Activated T-helper 2 cell treated with anti-CD3 and anti-CD28 coated beads, Interferon-gamma antibody, Interleukin-2, Interleukin-4, amounts not matched to agents 10 μg/mL and 5 μg/mL and 100 μg/mL, durations not matched to agents 14 hours and 24 hours and 36 hours (primary cell): ENCODE measurements around the gene ITGB2. TPM values are rescaled to one million over a fixed set of nuclear protein-coding genes. Genes with fewer than 3 reads are reported as not detected.

Experiments used
- DNase-seq: peaks from one replicate; pipeline ENCODE4 v3.0.0; 2021; ENCODE audit warnings: low spot score
- H3K27ac Mint-ChIP-seq: one replicate; pipeline ENCODE4 v1.8.0; 2021; ENCODE audit warnings: mixed read lengths
- H3K27me3 Mint-ChIP-seq: one replicate; pipeline ENCODE4 v1.8.0; 2021; ENCODE audit warnings: low read depth, mixed read lengths
- H3K36me3 Mint-ChIP-seq: one replicate; pipeline ENCODE4 v1.8.0; 2021; ENCODE audit warnings: low read depth, mixed read lengths
- H3K4me1 Mint-ChIP-seq: one replicate; pipeline ENCODE4 v1.8.0; 2021; ENCODE audit warnings: low read depth, mixed read lengths
- H3K4me3 Mint-ChIP-seq: one replicate; pipeline ENCODE4 v1.8.0; 2021; ENCODE audit warnings: low read depth, mild to moderate bottlenecking, moderate library complexity, mixed read lengths
- H3K9me3 Mint-ChIP-seq: one replicate; pipeline ENCODE4 v1.8.0; 2021; ENCODE audit warnings: mixed read lengths
- intact Hi-C: fragments of 100-400 bp; cut with micrococcal nuclease; formaldehyde crosslinking; loops from one replicate; pipeline ENCODE4 v1.15.1; 2023
- total RNA-seq: library from RNA; stranded (reverse); gene quantifications from 2 replicates; pipeline ENCODE4 v1.2.3, GENCODE V29; 2022

The ITGB2 gene
- total RNA-seq, 1 donor from 2014 or later: 210 TPM

DNA sequence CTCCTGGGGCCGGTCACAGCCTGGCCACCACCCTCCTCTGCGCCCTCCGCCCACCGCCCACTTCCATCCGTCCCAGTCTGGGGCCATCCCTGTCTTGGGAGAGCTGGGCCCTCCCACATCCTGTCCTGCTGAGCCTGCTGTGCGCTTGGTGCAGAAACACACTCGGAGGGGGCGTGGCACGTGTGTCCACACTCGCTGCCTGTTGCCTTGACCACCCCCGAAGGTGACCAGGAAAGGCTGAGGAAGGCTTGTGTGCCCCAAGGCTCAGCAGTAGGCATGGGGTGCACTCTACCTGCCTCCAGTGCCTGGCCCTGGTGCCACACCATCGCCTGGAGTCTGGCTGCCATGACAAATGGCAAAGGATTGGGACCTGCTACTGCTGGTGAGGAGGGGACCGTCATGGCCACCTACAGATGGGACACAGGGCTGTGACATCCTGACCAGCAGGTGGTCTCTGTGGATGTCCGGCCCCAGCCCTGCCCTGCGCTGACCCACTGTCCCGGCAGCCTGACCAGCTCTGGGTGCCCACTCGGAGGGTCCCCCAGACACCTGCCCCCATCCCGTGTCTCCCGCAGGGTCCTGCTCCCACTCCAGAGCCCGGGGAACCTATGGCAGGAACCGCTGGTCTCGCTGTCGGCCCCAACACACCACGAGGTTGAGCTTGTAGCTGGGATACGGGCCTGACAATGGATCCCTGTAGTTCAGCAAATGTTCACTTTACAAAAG, 24.0 kb downstream of the ITGB2 start:
- no peak for DNase-seq
- peaks cover 5% of the 10 kb centered on the region for H3K4me1 Mint-ChIP-seq
- no peak overlapping the region for H3K4me3 Mint-ChIP-seq
- peaks cover 46% of the 10 kb centered on the region for H3K36me3 Mint-ChIP-seq
- H3K9me3 Mint-ChIP-seq: no peaks in the 10 kb centered on the region
- H3K27ac Mint-ChIP-seq: no peak overlapping the region
- no peaks in the 10 kb centered on the region for H3K27me3 Mint-ChIP-seq
- intact Hi-C loops: no loop called here

DNA sequence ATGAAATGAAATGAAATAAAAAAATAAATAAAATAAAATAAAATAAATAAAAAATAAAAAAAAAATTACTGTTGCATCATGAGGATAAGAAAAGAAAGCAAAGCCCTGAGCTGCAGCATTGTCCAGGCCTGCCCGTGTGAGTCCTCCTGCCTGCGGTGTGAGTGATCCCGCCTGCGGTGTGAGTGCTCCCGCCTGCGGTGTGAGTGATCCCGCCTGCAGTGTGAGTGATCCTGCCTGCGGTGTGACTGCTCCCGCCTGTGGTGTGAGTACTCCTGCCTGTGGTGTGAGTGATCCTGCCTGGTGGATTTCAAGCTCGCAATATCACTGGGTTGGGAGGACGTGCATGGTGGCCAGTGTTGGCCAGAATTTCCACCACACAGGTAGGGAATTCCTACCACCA, 24.8 kb downstream of the ITGB2 start:
- no peak overlapping the region for H3K27ac Mint-ChIP-seq
- intact Hi-C loops: no loop called here
- peaks cover 5% of the 10 kb centered on the region for H3K4me1 Mint-ChIP-seq

GRCh38 chr21:44894687-44895302, 25.9 kb downstream of the ITGB2 start:
- no peaks in the 10 kb centered on the region for H3K9me3 Mint-ChIP-seq
- no peaks in the 10 kb centered on the region for H3K27me3 Mint-ChIP-seq
- intact Hi-C loops: no loop called here
- no peak overlapping the region for H3K4me3 Mint-ChIP-seq
- H3K36me3 Mint-ChIP-seq: peaks cover 41% of the 10 kb centered on the region
- H3K4me1 Mint-ChIP-seq: peaks cover 5% of the 10 kb centered on the region
- DNase-seq: no peak
- no peak overlapping the region for H3K27ac Mint-ChIP-seq

More for the DNA sequence above, 24.8 kb downstream of the ITGB2 start:
- H3K27me3 Mint-ChIP-seq: no peaks in the 10 kb centered on the region
- no peaks in the 10 kb centered on the region for H3K9me3 Mint-ChIP-seq
- H3K36me3 Mint-ChIP-seq: peaks cover 42% of the 10 kb centered on the region
- no peak overlapping the region for H3K4me3 Mint-ChIP-seq
- DNase-seq: no peak

GRCh38 chr21:44893948-44894656, 26.6 kb downstream of the ITGB2 start:
- peaks cover 5% of the 10 kb centered on the region for H3K4me1 Mint-ChIP-seq
- no peak overlapping the region for H3K4me3 Mint-ChIP-seq
- no peak for DNase-seq
- H3K9me3 Mint-ChIP-seq: no peaks in the 10 kb centered on the region
- H3K27me3 Mint-ChIP-seq: no peaks in the 10 kb centered on the region
- H3K36me3 Mint-ChIP-seq: peaks cover 38% of the 10 kb centered on the region
- intact Hi-C loops: loop anchor here (2.0 kb wide), 2 partner anchors 27 to 39 kb away; partner anchors contain the start of gene ITGB2
- no peak overlapping the region for H3K27ac Mint-ChIP-seq

DNA sequence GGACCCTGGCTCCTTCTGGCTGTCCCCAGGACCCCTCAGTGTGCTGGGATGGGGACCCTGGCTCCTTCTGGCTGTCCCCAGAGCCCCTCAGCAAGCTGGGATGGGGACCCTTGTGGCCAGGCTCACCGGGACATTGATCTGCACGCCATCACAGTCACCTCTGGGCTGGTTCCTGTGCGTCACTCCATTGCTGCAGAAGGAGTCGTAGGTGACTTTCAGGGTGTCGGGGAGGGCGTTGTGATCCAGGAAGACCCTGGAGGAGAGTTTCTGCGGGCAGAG, 27.5 kb downstream of the ITGB2 start:
- no peaks in the 10 kb centered on the region for H3K9me3 Mint-ChIP-seq
- H3K4me3 Mint-ChIP-seq: no peak overlapping the region
- H3K36me3 Mint-ChIP-seq: peaks cover 32% of the 10 kb centered on the region
- H3K4me1 Mint-ChIP-seq: peaks cover 5% of the 10 kb centered on the region
- no peaks in the 10 kb centered on the region for H3K27me3 Mint-ChIP-seq
- DNase-seq: no peak
- no peak overlapping the region for H3K27ac Mint-ChIP-seq
- intact Hi-C loops: loop anchor here (2.0 kb wide), 2 partner anchors 28 to 40 kb away; partner anchors contain the start of gene ITGB2

- peaks cover 5% of the 10 kb centered on the region for H3K4me1 Mint-ChIP-seq
- no peaks in the 10 kb centered on the region for H3K27me3 Mint-ChIP-seq
- DNase-seq: peak; percentile 68
- no peaks in the 10 kb centered on the region for H3K9me3 Mint-ChIP-seq
- H3K36me3 Mint-ChIP-seq: peaks cover 27% of the 10 kb centered on the region
- intact Hi-C loops: loop anchor here (2.0 kb wide), 2 partner anchors 28 to 40 kb away; partner anchors contain the start of gene ITGB2
- H3K4me3 Mint-ChIP-seq: no peak overlapping the region
- H3K27ac Mint-ChIP-seq: no peak overlapping the region
Measured at GRCh38 chr21:44892536-44893277, 28.0 kb downstream of the ITGB2 start.

DNA sequence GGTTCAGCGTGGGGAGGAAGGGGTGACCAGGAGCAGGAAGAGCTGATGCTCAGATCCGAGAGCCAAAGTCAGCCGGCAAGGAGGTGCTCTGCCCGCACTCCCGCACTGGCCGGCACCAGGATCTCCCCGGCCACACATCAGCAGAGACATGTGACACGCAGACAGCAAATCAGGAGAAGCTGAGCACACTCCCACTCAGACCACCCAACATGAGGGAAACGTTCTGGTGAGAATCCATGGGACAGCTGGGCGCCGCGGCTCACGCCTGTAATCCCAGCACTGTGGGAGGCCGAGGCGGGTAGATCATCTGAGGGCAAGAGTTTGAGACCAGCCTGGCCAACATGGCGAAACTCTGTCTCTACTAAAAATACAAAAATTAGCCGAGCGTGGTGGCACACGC, 28.6 kb downstream of the ITGB2 start:
- no peak for DNase-seq
- H3K4me1 Mint-ChIP-seq: peaks cover 5% of the 10 kb centered on the region
- no peak overlapping the region for H3K27ac Mint-ChIP-seq
- H3K36me3 Mint-ChIP-seq: peaks cover 31% of the 10 kb centered on the region
- intact Hi-C loops: loop anchor here (2.0 kb wide), 2 partner anchors 29 to 41 kb away; partner anchors contain the start of gene ITGB2
- H3K27me3 Mint-ChIP-seq: no peaks in the 10 kb centered on the region
- H3K4me3 Mint-ChIP-seq: no peak overlapping the region
- H3K9me3 Mint-ChIP-seq: no peaks in the 10 kb centered on the region

DNA sequence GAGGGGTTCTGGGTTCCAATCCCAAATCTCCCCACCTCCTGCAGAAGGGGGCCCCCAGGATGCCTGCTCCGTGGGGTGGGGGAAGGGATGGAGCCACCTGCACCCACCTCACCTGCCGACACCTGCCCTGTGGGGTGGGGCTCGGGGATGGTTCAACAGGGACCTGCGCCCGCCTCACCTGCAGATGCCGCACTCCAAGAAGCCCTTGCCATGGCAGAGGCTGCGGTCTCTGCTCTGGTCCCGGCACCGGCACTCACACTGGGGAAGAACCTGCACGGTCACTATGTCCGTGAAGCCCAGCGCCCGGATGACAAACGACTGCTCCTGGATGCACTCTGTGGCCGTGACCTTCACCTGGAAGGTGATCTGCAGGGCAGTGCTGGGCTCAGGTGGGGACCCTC, 29.1 kb downstream of the ITGB2 start:
- Mint-ChIP-seq H3K36me3 (peaks cover 36% of the 10 kb centered on the region), H3K4me3 (no peak overlapping the region), H3K27me3 (no peaks in the 10 kb centered on the region), H3K4me1 (peaks cover 5% of the 10 kb centered on the region), H3K9me3 (no peaks in the 10 kb centered on the region), H3K27ac (no peak overlapping the region)
- intact Hi-C loops: loop anchor here (2.0 kb wide), 2 partner anchors 29 to 41 kb away; partner anchors contain the start of gene ITGB2
- no peak for DNase-seq

- no peak overlapping the region for H3K4me3 Mint-ChIP-seq
- peaks cover 40% of the 10 kb centered on the region for H3K36me3 Mint-ChIP-seq
- no peak for DNase-seq
- peaks cover 5% of the 10 kb centered on the region for H3K4me1 Mint-ChIP-seq
- H3K9me3 Mint-ChIP-seq: no peaks in the 10 kb centered on the region
- no peaks in the 10 kb centered on the region for H3K27me3 Mint-ChIP-seq
- H3K27ac Mint-ChIP-seq: no peak overlapping the region
- intact Hi-C loops: no loop called here
Measured at GRCh38 chr21:44890961-44891541, 29.6 kb downstream of the ITGB2 start.

DNA sequence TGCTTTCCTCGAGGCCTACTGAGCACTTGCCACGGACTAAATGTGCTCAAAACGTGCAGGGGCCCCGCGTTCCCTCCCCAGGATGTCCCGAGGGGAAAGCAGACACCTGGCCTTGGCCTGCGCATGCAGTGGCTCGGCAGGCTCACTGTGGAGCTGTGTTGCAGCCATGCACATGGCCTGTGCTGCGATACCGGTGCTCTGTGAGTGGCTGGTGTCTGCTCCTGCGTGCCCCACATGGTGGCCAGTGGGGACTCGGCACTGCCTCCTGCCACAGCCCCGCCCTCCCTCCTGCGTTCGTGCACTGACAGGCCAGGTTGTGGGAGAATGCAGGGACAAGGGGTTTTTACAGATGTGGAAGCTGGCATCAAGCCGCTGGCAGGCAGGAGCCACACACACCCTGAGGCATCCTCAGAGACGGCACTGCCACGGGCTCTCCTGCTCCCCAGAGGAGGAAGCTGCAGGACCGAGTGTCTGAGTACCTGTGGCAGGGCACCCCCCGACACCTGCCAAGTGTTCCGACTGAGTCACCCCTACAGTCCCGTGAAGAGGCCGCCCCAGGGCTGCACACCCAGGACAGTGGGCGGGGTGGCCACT, 30.3 kb downstream of the ITGB2 start:
- Mint-ChIP-seq H3K4me3 (no peak overlapping the region), H3K4me1 (peaks cover 5% of the 10 kb centered on the region), H3K36me3 (peaks cover 42% of the 10 kb centered on the region), H3K9me3 (no peaks in the 10 kb centered on the region), H3K27me3 (no peaks in the 10 kb centered on the region), H3K27ac (no peak overlapping the region)
- intact Hi-C loops: no loop called here
- DNase-seq: no peak

DNA sequence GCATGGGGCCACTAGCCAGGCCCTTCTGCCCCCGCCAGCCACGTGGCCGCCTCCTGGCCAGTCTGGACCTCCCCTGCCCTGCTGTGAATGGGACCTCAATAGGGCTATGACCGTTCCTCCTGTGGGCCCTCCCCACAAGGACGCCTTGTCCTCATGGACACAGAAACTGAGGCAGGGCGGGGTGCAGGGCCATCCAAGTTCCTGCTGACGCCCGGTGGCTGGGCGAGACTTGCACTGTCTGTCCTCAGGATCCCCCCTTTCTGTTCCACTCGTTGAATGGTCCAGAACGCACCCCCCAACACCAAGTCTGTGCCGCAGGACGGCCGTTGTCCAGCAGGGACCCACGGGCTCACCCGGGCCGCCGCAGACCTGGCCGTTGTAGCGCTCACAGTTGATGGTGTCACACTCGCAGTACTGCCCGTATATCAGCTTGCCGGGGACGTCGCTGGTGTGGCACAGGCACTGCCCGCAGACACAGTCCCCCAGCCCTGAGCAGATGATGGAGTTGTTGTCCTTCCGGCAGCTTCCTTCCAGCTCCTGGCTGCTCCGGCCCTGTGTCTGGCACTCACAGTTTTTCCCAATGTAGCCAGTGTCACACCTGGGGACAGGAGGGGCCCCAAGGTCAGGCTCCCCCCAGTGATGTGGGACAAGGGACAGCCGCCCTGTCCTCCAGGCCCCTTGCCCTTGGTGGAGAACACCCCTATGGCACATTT, 30.9 kb downstream of the ITGB2 start:
- no peak overlapping the region for H3K27ac Mint-ChIP-seq
- peaks cover 5% of the 10 kb centered on the region for H3K4me1 Mint-ChIP-seq
- no peak overlapping the region for H3K4me3 Mint-ChIP-seq
- DNase-seq: no peak
- no peaks in the 10 kb centered on the region for H3K27me3 Mint-ChIP-seq
- intact Hi-C loops: no loop called here
- H3K9me3 Mint-ChIP-seq: no peaks in the 10 kb centered on the region
- peaks cover 43% of the 10 kb centered on the region for H3K36me3 Mint-ChIP-seq
